Left colon (tissue), 2 donors: ENCODE measurements around the gene AGAP5. TPM values are rescaled to one million over a fixed set of nuclear protein-coding genes. Genes with fewer than 3 reads are reported as not detected.

Source experiments
- ATAC-seq: fragments of 200-7000 bp; cut with Tn5 transposase; one replicate; pipeline ENCODE4 v1.9.1; 2020; ENCODE audit warnings: mild to moderate bottlenecking, moderate library complexity
- DNase-seq, 2 donors: peaks; one replicate each; pipeline ENCODE4 v3.0.0-alpha.2; 2020
- intact Hi-C, 2 donors: fragments of 100-400 bp; cut with DNase I in 1 of 2; cut with micrococcal nuclease in 1 of 2; formaldehyde crosslinking; loops; one replicate each; pipeline versions ENCODE4 v1.11.2 to v1.14.0; 2022; cut with DNase I, micrococcal nuclease
- total RNA-seq, 2 donors: library from RNA; stranded (reverse); fragmentation: NEBNext Ultra II Directional; extraction: Animal tissue kit (Norgen Biotek cat#: 25700); gene quantifications; one replicate each; pipeline ENCODE4 v1.2.1, GENCODE V29; 2021
- donor health status: DM: no; HTN: no; CAD: no.
- donor health status: DM: yes; HTN: yes; CAD: no.

AGAP5 gene
- total RNA-seq, 2 donors from 2014 or later = 8.0 to 9.8 TPM

DNA sequence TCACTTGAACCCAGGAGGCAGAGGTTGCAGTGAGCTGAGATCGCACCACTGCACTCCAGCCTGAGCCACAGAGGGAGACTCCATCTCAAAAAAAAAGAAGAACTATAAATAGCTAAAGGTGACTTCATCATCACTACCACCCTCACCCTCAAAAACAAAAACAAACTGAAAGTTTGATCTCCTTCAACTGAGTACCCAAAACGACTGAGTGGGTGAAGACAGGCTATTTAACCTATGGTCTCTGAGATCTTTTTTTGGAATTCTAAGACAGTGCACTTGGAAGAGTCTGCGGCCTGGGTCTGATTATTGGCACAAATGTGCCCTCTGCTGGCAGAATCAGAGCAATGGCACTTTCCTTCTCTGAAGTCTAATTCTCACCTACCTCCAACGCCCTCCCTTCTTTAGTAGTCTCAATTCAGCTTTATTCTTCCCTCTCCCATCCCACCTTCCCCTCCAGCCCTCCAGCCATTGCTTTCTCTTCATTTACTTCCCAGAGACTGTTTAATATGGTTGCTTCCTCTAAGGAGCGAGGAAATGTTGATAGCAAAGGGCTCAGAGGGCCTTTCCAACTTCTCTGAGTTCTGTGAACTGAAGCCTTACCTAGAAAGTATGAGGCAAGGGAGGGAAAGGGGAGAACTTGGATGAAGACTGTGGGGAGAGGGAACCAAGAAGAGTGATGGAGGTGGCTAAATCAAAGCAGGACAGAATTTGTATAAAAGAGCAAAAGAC, 53.7 kb downstream of the AGAP5 start:
- intact Hi-C loops = no loop called here

DNA sequence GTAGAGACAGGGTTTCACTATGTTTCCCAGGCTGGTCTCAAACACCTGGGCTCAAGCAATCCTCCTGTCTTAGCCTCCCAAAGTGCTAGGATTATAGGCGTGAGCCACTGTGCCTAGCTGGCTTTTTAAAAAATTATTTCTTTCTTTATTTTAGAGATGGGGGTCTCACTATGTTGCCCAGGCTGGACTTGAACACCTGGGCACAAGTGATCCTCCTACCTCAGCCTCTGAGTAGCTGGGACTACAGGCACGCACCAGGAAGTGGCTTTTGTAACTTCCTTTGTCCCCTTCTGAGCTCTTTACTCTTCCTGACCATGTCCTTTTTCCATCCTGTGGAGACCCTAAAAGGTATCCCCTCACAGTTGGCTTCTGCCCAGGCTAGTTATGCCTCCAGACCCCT, 54.5 kb downstream of the AGAP5 start:
- DNase-seq (no peak), ATAC-seq (peak; percentile 21)
- intact Hi-C loops = no loop called here

More for the DNA sequence above, 53.7 kb downstream of the AGAP5 start:
- ATAC-seq = peak; percentile 76
- peak; percentile 45 to 49 for DNase-seq

DNA sequence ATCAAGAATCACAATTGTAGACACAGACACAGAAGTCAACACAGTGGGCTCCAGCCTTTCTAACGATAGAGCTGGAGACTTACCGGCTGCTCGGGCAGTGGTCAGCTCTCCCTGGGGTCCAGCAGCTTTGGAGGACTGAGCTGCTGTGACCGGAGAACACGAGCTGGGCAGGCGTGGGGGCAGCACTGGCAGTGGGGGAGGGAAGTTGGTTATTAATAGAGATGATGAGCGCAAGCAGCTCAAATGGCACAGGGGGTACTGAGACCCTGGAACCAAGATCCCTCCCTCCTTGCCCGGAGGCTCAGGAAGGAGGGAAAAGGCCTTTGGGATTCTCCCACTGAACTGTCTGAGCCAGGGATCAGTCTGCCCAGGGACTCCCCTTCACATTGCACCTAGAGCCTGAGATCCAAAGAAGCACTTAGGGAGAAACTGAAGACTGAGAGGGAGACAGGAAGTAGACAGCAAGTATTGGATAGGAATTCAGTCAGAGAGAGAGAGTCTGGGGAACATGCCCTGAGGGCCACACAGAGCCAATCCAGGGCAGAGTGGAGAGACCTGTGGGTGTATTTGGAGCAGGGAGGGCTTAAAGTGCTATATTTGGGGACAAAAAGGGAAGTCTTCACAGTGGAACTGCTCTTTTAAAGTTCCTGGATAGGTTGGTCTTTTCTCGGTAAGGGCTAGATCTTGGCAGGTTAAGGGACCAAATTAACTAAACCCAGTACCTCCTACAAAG, 56.4 kb downstream of the AGAP5 start, which contains the start of gene MYOZ1:
MYOZ1 (minus strand) TSS at position 147 of the 733 bp plus-strand sequence. CDS start 1,457 bp downstream, outside the sequence.
- intact Hi-C loops = no loop called here
- ATAC-seq = peak; percentile 21
- DNase-seq = no peak

DNA sequence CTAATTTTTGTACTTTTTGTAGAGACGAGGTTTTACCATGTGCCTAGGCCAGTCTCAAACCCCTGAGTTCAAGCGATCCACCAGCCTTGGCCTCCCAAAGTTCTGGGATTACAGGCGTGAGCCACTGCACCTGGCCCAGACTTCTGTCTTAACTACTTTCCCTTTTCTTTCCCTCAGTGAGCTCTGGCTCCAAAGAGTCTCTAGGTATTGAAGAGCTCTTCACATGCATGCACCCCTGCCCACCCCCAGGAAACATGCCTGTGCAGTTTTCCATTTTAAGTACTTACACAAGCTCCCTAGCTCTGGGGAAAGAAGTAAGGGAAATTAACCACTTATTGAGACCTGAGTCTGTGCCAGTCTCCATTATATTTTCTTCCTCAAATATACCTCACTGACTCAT, 58.6 kb downstream of the AGAP5 start:
- intact Hi-C loops = loop anchor here in 1 of 2 donors (5.0 kb wide), 1 partner anchor 107 kb away; no protein-coding TSS in a partner anchor
- ATAC-seq (no peak), DNase-seq (no peak)

DNA sequence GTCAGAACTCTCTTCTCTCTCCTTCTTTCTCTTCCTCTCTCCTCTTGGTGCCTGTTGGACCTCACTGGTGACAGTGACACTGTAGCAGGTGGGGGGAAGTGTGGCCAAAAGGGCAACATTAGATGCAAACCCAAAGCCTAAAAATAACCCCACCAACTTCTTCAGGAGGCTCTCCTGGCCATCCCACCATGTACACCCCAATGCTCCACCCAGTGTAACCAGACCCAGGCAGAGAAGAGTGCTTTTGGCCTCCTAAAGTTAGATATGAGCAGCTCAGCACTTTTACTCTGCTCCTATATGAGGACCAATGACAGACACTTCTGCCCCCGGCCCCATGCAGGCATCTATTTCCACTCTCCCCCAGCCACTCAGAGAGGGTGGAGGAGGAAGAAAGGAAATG, 62.1 kb downstream of the AGAP5 start:
- no peak for ATAC-seq
- intact Hi-C loops = loop anchor here in 1 of 2 donors (5.0 kb wide), 1 partner anchor 103 kb away; no protein-coding TSS in a partner anchor
- DNase-seq = no peak

DNA sequence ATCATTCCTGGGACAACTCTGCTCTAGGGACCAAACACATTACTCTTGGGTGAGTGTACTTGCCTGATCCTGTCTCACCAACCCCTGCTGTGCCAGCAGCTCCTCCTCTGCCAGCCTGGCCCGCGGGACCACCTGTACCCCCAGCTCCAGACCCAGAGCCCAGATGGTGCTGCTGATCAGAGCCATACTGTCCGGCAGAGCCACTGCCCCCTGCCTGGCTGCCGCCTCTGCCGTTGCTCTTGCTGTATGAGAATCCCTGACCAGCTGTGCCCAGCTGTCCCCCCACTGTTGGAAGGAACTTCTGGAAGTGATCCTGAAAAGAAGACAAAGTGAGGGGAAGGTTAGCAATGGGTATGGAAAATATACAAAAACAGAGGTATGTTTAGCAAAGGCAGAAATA, 63.5 kb downstream of the AGAP5 start:
- DNase-seq (no peak), ATAC-seq (no peak)
- intact Hi-C loops = no loop called here

DNA sequence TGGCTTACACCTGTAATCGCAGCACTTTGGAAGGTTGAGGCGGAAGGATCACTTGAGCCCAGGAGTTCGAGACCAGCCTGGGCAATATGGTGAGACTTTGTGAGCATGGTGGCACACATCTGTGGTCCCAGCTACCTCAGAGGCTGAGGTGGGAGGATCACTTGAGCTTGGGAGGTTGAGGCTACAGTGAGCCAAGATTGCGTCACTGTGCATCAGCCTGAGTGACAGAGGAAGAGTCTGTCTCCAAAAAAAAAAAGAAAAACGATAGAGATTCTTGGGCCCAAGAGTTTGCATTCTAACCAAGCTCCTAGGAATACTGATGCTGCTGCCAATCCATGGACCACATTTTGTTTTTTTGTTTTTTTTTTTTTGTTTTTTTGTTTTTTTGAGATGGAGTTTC, 68.7 kb downstream of the AGAP5 start:
- intact Hi-C loops = no loop called here
- DNase-seq (no peak), ATAC-seq (no peak)

DNA sequence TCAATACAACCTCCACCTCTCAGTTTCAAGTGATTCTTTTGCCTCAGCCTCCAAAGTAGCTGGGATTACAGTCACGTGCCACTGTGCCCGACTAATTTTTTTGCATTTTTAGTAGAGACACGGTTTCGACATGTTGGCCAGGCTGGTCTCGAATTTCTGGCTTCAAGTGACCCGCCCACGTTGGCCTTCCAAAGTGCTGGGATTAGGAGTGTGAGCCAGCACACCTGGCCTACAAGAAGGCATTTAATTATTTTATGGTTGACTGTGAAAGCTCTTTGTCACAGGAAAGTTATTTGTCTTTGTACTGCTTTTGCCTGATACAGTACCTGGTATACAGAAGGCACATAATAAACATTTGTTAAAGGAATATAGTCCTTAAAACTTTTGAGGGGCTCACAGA, 69.5 kb downstream of the AGAP5 start:
- intact Hi-C loops = no loop called here
- ATAC-seq (peak; percentile 53), DNase-seq (peak; percentile 64 to 70)

DNA sequence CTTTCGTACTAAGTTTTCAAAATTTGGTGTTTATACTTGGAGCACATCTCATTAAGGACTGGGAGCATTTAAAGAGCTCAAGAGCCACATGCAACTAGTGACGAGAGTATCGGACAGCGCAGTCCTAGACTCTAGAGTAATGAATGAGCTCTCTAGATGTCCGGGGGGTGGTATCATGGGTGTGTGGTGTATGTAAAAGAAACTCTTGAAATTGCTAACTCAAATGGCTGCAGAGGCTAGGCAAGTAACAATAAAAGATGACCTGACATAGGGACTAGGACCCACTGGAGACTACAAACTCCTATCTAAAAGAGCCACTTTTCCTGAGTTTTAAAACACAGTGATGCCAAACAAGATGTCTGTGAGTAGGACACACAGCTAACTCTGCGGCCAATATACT, 70.6 kb downstream of the AGAP5 start:
- DNase-seq (no peak), ATAC-seq (no peak)
- intact Hi-C loops = no loop called here

DNA sequence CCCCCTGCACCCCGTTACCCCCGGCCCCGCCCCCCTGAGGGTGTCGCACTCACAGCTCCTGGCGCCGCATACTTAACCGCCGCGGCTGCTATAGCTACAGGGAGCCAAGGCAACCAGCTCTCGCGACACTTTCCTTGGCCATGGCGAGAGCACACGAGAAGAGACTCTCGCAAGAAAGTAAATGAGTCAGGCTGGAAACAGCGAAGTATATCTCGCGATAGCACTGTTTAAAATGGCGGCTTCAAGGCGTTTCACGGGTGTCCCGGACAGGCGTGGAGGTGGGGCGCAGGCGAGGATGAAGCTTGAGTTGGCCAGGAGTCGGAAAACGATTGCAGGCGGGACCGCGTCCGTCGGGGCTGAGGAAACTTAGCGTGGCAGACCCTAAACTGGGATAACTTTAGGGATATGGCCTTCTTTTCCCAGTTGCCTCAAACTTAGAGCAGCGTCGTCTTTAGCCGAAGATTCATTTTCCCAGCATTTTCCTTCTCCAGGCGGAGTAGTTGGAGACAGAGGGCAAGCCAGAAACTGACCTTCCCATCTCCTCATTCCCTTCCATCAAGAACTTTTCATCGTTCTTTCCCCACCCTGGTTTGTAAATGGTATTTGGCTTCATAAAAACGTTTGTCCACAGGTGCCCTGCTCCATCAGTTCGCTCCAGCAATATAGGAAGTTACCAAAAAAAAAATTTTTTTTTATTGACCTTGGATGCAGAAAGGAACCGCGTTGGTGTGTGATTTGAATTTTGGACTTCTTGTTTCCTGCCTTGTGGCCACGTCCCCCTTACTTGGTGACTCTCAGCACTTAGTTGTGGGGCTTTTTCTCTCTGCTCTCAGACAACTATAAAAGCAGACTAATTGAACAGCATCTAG, 71.8 kb downstream of the AGAP5 start:
- intact Hi-C loops = no loop called here
- peak; percentile 90 for ATAC-seq
- peak; percentile 97 for DNase-seq

DNA sequence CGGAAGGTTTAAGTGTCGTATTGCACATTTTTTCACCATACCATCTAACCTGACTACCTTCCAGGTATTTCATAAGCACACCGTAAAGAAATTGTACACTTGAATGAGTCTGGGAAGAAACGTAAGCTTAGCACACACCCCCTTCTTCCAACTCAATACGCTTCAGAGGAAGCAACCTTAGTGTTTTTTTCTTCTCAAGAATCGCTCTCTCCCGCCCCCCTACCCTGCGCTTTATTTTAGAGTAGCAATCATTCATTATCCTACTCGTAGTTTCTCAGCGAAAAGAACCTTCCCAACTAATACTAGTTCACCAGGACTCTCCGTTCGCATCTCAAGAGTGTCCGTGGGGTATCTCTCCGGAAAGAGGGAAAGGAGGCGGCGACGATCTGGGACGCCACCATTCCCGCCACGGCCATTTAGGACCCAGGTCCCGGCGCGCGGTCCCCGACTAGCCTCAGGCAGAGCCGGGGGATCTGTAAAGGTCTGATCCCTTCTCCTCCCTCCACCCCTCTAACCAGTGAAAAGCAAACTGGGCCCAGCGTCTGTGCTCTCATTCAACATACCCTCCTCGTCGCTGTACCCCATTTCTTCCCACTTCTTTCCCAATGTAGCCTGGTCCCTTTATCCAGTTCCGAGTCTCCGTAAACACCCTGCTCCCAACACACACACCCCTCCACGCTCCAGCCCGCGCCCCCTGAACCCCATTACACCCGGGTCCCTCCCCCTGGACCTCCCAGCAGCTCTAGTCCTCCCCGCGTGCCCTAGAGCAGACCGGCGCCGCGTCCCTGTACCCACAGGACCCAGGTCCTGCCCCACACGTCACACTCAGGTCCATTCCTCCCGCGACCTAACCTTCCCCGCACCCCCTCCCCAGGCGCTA, 72.7 kb downstream of the AGAP5 start:
- intact Hi-C loops = no loop called here
- ATAC-seq = peak; percentile 50
- DNase-seq = peak in 1 of 2 donors; percentile 48

Other genes starting within 250 kb of the AGAP5 start
- gene PPP3CB, start 202.1 kb downstream of the AGAP5 start, total RNA-seq = 10 to 100 TPM; 28.8 to 29.3 TPM
- gene USP54, start 106.8 kb downstream of the AGAP5 start, total RNA-seq = 100 to 1,000 TPM; 111 to 121 TPM
- gene MYOZ1, start 56.6 kb downstream of the AGAP5 start, total RNA-seq = not detected
- not detected for gene SYNPO2L, start 42.1 kb downstream of the AGAP5 start, total RNA-seq
- 10 to 100 TPM; 65.1 to 75.5 TPM for gene SEC24C, start 46.3 kb upstream of the AGAP5 start, total RNA-seq
- gene CHCHD1, start 83.9 kb upstream of the AGAP5 start, total RNA-seq = 10 to 100 TPM; 26.0 to 28.5 TPM
- 10 to 100 TPM; 60.4 to 67.1 TPM for gene ZSWIM8, start 87.5 kb upstream of the AGAP5 start, total RNA-seq
- 10 to 100 TPM; 21.4 to 24.3 TPM for gene NDST2, start 113.5 kb upstream of the AGAP5 start, total RNA-seq
- gene CAMK2G, start 176.4 kb upstream of the AGAP5 start, total RNA-seq = 10 to 100 TPM; 52.3 to 56.1 TPM
- 1 to 10 TPM; 3.5 to 7.1 TPM for gene PLAU, start 213.0 kb upstream of the AGAP5 start, total RNA-seq